Stimulated activated CD8-positive, alpha-beta memory T cell treated with anti-CD3 and anti-CD28 coated beads, Interleukin-7, amount 100 ng/mL, for 4 hours (primary cell): Measurements from ENCODE around the gene SAT2.
"Not testable (repeated sequence)": the region's sequence is repeated elsewhere in the genome, so short reads cannot be mapped to it uniquely, and the experiment has no call there.

Experiments used
- DNase-seq, 2 donors: peaks; one replicate each; pipeline ENCODE4 v3.0.0-alpha.2; 2020; ENCODE audit warnings: low read depth in 2 of 2

The SAT2 gene

GRCh38 chr17:7634384-7634783, 6.8 kb upstream of the SAT2 start:
- no peak for DNase-seq

GRCh38 chr17:7633093-7633492, 5.5 kb upstream of the SAT2 start:
- DNase-seq: no peak

GRCh38 chr17:7632492-7632894, 4.9 kb upstream of the SAT2 start:
- no peak for DNase-seq

- DNase-seq: no peak
Measured at GRCh38 chr17:7631398-7632380, 4.1 kb upstream of the SAT2 start.

- DNase-seq: no peak
Measured at GRCh38 chr17:7629939-7630571, 2.4 kb upstream of the SAT2 start, which contains the start of gene SHBG. Gene SHBG, plus strand, starts transcription at chr17:7630135. Its CDS starts 38 bp downstream, at chr17:7630173.

GRCh38 chr17:7626956-7627249, 718 bp downstream of the SAT2 start:
- DNase-seq: no peak

- DNase-seq: no peak
Measured at GRCh38 chr17:7626307-7626706, 1.3 kb downstream of the SAT2 start.

GRCh38 chr17:7625749-7626148, 1.9 kb downstream of the SAT2 start:
- not testable (repeated sequence) for DNase-seq

- DNase-seq: no peak
Measured at GRCh38 chr17:7623661-7624060, 4.0 kb downstream of the SAT2 start.

- no peak for DNase-seq
Measured at GRCh38 chr17:7620835-7621234, 6.8 kb downstream of the SAT2 start.

- DNase-seq: no peak
Measured at GRCh38 chr17:7618608-7619007, 9.0 kb downstream of the SAT2 start.

- DNase-seq: no peak
Measured at GRCh38 chr17:7615265-7615747, 12.3 kb downstream of the SAT2 start.

- DNase-seq: peak; percentile 99
Measured at GRCh38 chr17:7614425-7615264, 13.0 kb downstream of the SAT2 start, which contains the start of gene FXR2. Gene FXR2, minus strand, starts transcription at chr17:7614897. Its CDS starts 365 bp downstream, at chr17:7614532.

GRCh38 chr17:7613769-7614424, 13.7 kb downstream of the SAT2 start:
- no peak for DNase-seq

- no peak for DNase-seq
Measured at GRCh38 chr17:7612294-7612640, 15.4 kb downstream of the SAT2 start.

GRCh38 chr17:7611635-7612293, 15.9 kb downstream of the SAT2 start:
- DNase-seq: no peak

GRCh38 chr17:7610641-7611040, 17.0 kb downstream of the SAT2 start:
- no peak for DNase-seq

GRCh38 chr17:7606280-7606679, 21.3 kb downstream of the SAT2 start:
- DNase-seq: no peak

GRCh38 chr17:7597561-7597960, 30.1 kb downstream of the SAT2 start:
- not testable (repeated sequence) for DNase-seq

- no peak for DNase-seq
Measured at GRCh38 chr17:7593296-7593695, 34.3 kb downstream of the SAT2 start.

GRCh38 chr17:7592422-7593021, 35.1 kb downstream of the SAT2 start:
- DNase-seq: no peak
